ENCODE measurements around the gene GSTT4. TPM values are rescaled to one million over a fixed set of nuclear protein-coding genes. Genes with fewer than 3 reads are reported as not detected.

The GSTT4 gene
- total and polyA plus RNA-seq, 2 of the 13 experiments (the other 11 are each of a cell fraction or from before 2014, with no cell fraction given): 0.59 to 0.62 TPM

GRCh38 chr22:24009227-24010017, 4.2 kb upstream of the GSTT4 start (continued):
- TF ChIP-seq ZNF256 (CRISPR knock-in tag; conservative IDR thresholded peaks at IDR 0.05) (no peak), SOX5 (CRISPR knock-in tag; IDR thresholded peaks at IDR 0.05; ENCODE audit: borderline replicate concordance) (peak; percentile 98), THAP7 (CRISPR knock-in tag; IDR thresholded peaks at IDR 0.05) (no peak), AKNA (CRISPR knock-in tag; IDR thresholded peaks at IDR 0.05; ENCODE audit: borderline replicate concordance) (no peak), NR2F6 (IDR thresholded peaks at IDR 0.05) (peak; percentile 23; the same call in 1 of the 2 replicates), NR2F6 (CRISPR knock-in tag; IDR thresholded peaks at IDR 0.05) (peak; percentile 45), GPBP1L1 (CRISPR knock-in tag; IDR thresholded peaks at IDR 0.05) (no peak), ZC3H4 (CRISPR knock-in tag; IDR thresholded peaks at IDR 0.05; ENCODE audit: borderline replicate concordance) (peak; percentile 68; the same call in 1 of the 2 replicates), ZNF768 (CRISPR knock-in tag; IDR thresholded peaks at IDR 0.05) (no peak), ZNF512 (CRISPR knock-in tag; IDR thresholded peaks at IDR 0.05) (no peak), BCLAF1 (IDR thresholded peaks at IDR 0.05) (no peak), ZSCAN5A (CRISPR knock-in tag; IDR thresholded peaks at IDR 0.05; ENCODE audit: borderline replicate concordance) (no peak), ZSCAN29 (CRISPR knock-in tag; conservative IDR thresholded peaks at IDR 0.05) (no peak), BRCA1 (CRISPR knock-in tag; IDR thresholded peaks at IDR 0.05) (no peak), TCF12 (IDR thresholded peaks at IDR 0.05) (no peak), TCF12 (CRISPR knock-in tag; IDR thresholded peaks at IDR 0.05) (no peak)

Data from HepG2 (cell line).